ENCODE measurements around the gene PHLDB3.

- TF ChIP-seq CTCF (IDR thresholded peaks at IDR 0.05; ENCODE audit: poor library complexity, severe bottlenecking) = no peak
- TF ChIP-seq POLR2AphosphoS5 (IDR thresholded peaks at IDR 0.05) = no peak
- no peak for TF ChIP-seq TAF1 (IDR thresholded peaks at IDR 0.05; ENCODE audit: low read depth)
- no peak for TF ChIP-seq MXI1 (conservative IDR thresholded peaks at IDR 0.05; ENCODE audit: poor library complexity, severe bottlenecking)
- TF ChIP-seq EZH2 (IDR thresholded peaks at IDR 0.05; ENCODE audit: borderline replicate concordance, insufficient read depth, low read length, poor library complexity, severe bottlenecking) = no peak
Measured at GRCh38 chr19:43430976-43431375, 73.6 kb downstream of the PHLDB3 start.

Data from neural cell (in vitro differentiated cells).